GM12874 (cell line): ENCODE data around the gene FMO4.

Experiments used
- TF ChIP-seq, protein P1 (sequence below): IDR thresholded peaks from 2 replicates; pipeline ENCODE4 v1.5.1; 2011; ENCODE audit warnings: low read depth, mild to moderate bottlenecking, control low read depth, low read length, moderate library complexity; ENCODE audit not compliant: insufficient read depth

Gene FMO4

DNA sequence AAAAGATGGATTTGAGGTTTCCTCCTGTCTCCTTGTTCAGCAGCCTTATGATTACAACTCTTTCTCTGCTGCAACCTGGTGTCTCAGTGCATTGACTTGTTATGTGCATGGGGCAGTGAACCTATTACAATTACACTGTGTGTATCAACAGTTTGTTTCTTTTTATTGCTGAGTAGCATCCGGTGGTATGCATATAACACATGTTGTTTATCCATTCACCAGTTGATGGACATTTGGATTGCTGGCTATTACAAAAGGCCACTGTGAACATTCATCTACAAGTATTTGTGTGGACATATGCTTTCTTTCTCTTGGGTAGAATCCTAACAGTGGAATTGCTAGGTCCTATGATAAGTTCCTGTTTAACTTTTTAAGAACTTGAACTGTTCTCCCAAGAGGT is 65.9 kb downstream of the FMO4 start:
- TF ChIP-seq, protein P1, sequence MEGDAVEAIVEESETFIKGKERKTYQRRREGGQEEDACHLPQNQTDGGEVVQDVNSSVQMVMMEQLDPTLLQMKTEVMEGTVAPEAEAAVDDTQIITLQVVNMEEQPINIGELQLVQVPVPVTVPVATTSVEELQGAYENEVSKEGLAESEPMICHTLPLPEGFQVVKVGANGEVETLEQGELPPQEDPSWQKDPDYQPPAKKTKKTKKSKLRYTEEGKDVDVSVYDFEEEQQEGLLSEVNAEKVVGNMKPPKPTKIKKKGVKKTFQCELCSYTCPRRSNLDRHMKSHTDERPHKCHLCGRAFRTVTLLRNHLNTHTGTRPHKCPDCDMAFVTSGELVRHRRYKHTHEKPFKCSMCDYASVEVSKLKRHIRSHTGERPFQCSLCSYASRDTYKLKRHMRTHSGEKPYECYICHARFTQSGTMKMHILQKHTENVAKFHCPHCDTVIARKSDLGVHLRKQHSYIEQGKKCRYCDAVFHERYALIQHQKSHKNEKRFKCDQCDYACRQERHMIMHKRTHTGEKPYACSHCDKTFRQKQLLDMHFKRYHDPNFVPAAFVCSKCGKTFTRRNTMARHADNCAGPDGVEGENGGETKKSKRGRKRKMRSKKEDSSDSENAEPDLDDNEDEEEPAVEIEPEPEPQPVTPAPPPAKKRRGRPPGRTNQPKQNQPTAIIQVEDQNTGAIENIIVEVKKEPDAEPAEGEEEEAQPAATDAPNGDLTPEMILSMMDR: no peak

DNA sequence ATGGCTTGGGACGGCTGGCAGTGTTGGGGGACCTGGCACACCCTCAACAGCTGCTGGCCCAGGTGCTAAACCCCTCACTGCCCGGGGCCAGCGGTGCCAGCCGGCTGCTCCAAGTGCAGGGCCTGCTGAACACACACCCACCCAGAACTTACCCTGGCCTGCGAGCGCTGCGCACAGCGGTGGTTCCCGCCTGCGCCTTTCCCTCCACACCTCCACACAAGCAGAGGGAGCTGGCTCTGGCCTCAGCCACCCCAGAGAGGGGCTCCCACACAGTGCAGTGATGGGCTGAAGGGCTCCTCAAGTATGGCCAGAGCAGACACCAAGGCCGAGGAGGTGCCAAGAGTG is 67.9 kb downstream of the FMO4 start:
- TF ChIP-seq, protein P1: no peak

DNA sequence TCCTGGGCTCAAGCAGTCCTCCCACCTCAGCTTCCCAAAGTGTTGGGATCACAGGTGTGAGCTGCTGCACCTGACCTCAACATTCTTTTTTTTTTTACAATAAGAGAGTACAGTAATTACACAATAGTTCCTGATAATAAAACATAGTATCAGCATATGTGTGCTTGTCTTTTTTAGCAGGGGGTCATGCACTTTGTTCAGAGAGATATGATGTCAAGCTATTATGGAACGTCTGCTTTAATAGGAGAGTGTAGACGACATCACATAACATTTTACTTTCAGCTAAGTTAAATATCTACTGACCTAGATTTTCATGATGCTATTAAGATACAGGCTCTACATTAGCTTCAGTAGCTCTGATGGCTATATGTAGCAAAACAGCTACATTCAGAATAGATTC is 70.5 kb downstream of the FMO4 start:
- TF ChIP-seq, protein P1: no peak

DNA sequence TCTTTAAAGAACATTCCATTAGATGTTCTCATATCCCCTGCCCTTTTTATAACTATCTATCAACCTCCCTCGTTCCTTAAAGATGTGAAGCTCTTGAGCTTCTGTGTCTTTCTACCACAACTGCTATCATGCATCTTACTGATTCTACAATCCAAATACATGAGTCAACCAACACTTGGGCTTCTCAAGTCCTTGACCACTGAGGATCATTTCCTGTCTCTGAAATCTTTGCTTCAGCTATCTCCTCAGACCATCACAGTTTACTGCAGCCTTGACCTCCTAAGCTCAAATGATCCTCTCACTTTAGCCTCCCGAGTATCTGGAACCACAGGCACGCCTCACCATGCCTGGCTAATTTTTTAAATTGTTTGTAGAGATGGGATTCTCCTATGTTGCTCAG is 75.2 kb downstream of the FMO4 start:
- TF ChIP-seq, protein P1: no peak
